Measurements from ENCODE around the gene SYT14. TPM values are rescaled to one million over a fixed set of nuclear protein-coding genes. Genes with fewer than 3 reads are reported as not detected.

Gene SYT14
- total RNA-seq, 1 experiment from 2014 or later: 1.4 TPM

DNA sequence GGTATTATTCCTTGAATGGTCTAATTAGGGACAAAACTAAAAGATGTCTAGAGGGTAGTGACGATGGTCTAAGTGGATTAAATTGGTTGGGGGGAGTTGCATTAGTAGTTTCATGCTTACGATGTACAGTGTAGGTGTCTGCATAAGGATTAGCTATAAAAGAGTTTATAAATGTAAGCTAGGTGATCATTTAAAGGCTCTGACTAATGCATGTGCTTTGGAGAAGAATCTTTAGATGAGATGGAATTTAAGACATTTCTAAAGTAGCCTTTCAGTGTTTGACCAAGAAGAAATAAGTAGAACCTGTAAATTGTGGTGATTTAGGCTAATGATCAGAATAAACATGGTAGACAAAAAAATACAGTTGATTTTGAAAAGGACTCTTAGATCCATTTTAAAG lies 7.4 kb downstream of the SYT14 start:
- BruUV-seq (replicated peaks): no TSS peak
- intact Hi-C loops (cut with micrococcal nuclease; ENCODE audit: unreplicated experiment): no loop called here
- no peak overlapping the region for H3K27ac ChIP-seq
- TF ChIP-seq CTCF (conservative IDR thresholded peaks at IDR 0.05) (no peak), EZH2 (IDR thresholded peaks at IDR 0.05; ENCODE audit: low read depth) (no peak)
- no peaks in the 10 kb centered on the region for H3K27me3 ChIP-seq (ENCODE audit: insufficient read depth, low read depth)
- H3K36me3 ChIP-seq (ENCODE audit: low read depth): no peaks in the 10 kb centered on the region
- ChIA-PET CTCF (no interaction called here), POLR2A (ENCODE audit: unreplicated experiment) (no interaction called here)
- no peak for DNase-seq
- H3K4me1 ChIP-seq (replicated peaks; ENCODE audit: insufficient read depth): no peaks in the 10 kb centered on the region
- no peak overlapping the region for H3K4me3 ChIP-seq
- no peaks in the 10 kb centered on the region for H3K9me2 ChIP-seq (ENCODE audit: insufficient read depth)
- peaks cover 2% of the 10 kb centered on the region; the same call in 1 of the 2 replicates for H3K9me3 ChIP-seq (ENCODE audit: insufficient read depth, low read depth)
- H3F3A ChIP-seq (ENCODE audit: insufficient read depth, low read depth): no peaks in the 10 kb centered on the region
- H3K4me2 ChIP-seq: no peak overlapping the region
- no peaks in the 10 kb centered on the region for H3K79me2 ChIP-seq (ENCODE audit: low read depth)
- no peaks in the 10 kb centered on the region for H4K20me1 ChIP-seq (ENCODE audit: insufficient read depth)
- H2AFZ ChIP-seq: no peak overlapping the region

DNA sequence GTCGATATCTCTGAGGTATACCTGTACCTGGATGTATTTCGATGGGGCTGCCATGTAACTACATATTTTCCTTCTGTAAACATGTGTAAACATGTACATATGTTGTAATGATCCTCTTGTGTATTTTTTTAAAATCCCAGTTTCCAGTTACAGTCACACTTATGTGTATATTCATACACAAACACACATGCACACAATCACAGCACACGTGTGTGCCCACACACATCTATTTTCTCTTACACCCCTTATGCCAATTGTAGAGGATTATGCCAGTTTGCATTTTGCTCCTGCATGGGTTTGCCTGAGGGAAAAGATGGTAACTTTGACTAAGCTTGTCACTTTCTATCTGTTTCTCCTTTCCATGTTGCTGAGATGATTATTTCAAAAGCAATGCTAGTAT lies 10.1 kb downstream of the SYT14 start:
- no peak overlapping the region for H3K4me3 ChIP-seq
- H3K79me2 ChIP-seq (ENCODE audit: low read depth): no peaks in the 10 kb centered on the region
- H4K20me1 ChIP-seq (ENCODE audit: insufficient read depth): no peaks in the 10 kb centered on the region
- H3F3A ChIP-seq (ENCODE audit: insufficient read depth, low read depth): no peaks in the 10 kb centered on the region
- H3K27ac ChIP-seq: no peak overlapping the region
- H2AFZ ChIP-seq: no peak overlapping the region
- no peaks in the 10 kb centered on the region for H3K27me3 ChIP-seq (ENCODE audit: insufficient read depth, low read depth)
- no peaks in the 10 kb centered on the region for H3K9me2 ChIP-seq (ENCODE audit: insufficient read depth)
- TF ChIP-seq EZH2 (IDR thresholded peaks at IDR 0.05; ENCODE audit: low read depth) (no peak), CTCF (conservative IDR thresholded peaks at IDR 0.05) (no peak)
- ChIA-PET CTCF (no interaction called here), POLR2A (ENCODE audit: unreplicated experiment) (no interaction called here)
- no TSS peak for BruUV-seq (replicated peaks)
- peaks cover 2% of the 10 kb centered on the region; the same call in 1 of the 2 replicates for H3K9me3 ChIP-seq (ENCODE audit: insufficient read depth, low read depth)
- no peaks in the 10 kb centered on the region for H3K4me1 ChIP-seq (replicated peaks; ENCODE audit: insufficient read depth)
- DNase-seq: no peak
- no peak overlapping the region for H3K4me2 ChIP-seq
- intact Hi-C loops (cut with micrococcal nuclease; ENCODE audit: unreplicated experiment): no loop called here
- H3K36me3 ChIP-seq (ENCODE audit: low read depth): no peaks in the 10 kb centered on the region

GRCh38 chr1:209956116-209956515 lies 18.1 kb downstream of the SYT14 start:
- no peak for DNase-seq
- H3F3A ChIP-seq (ENCODE audit: insufficient read depth, low read depth): no peaks in the 10 kb centered on the region
- no peaks in the 10 kb centered on the region for H3K4me1 ChIP-seq (replicated peaks; ENCODE audit: insufficient read depth)
- no peaks in the 10 kb centered on the region for H3K9me2 ChIP-seq (ENCODE audit: insufficient read depth)
- H2AFZ ChIP-seq: no peak overlapping the region
- ChIA-PET POLR2A (ENCODE audit: unreplicated experiment) (no interaction called here), CTCF (no interaction called here)
- H3K4me3 ChIP-seq: no peak overlapping the region
- TF ChIP-seq EZH2 (IDR thresholded peaks at IDR 0.05; ENCODE audit: low read depth) (no peak), CTCF (conservative IDR thresholded peaks at IDR 0.05) (no peak)
- BruUV-seq (replicated peaks): no TSS peak
- no peaks in the 10 kb centered on the region for H4K20me1 ChIP-seq (ENCODE audit: insufficient read depth)
- intact Hi-C loops (cut with micrococcal nuclease; ENCODE audit: unreplicated experiment): no loop called here
- no peak overlapping the region for H3K4me2 ChIP-seq
- no peaks in the 10 kb centered on the region for H3K27me3 ChIP-seq (ENCODE audit: insufficient read depth, low read depth)
- H3K27ac ChIP-seq: no peak overlapping the region
- no peaks in the 10 kb centered on the region for H3K79me2 ChIP-seq (ENCODE audit: low read depth)
- H3K36me3 ChIP-seq (ENCODE audit: low read depth): no peaks in the 10 kb centered on the region
- 0 out of 2 replicates have a peak, but pooled peaks cover 4% of the 10 kb centered on the region for H3K9me3 ChIP-seq (ENCODE audit: insufficient read depth, low read depth)
